Suppressor macrophage treated with lipopolysaccharide for 1 hour (primary cell): ENCODE results near the gene ABLIM1.
A peak's percentile ranks its signal among the peaks of the same experiment; 100 is the strongest.

Source experiments
- DNase-seq, 3 donors: peaks; one replicate each; pipeline ENCODE4 v3.0.0-alpha.2; 2020 to 2022

ABLIM1 gene

DNA sequence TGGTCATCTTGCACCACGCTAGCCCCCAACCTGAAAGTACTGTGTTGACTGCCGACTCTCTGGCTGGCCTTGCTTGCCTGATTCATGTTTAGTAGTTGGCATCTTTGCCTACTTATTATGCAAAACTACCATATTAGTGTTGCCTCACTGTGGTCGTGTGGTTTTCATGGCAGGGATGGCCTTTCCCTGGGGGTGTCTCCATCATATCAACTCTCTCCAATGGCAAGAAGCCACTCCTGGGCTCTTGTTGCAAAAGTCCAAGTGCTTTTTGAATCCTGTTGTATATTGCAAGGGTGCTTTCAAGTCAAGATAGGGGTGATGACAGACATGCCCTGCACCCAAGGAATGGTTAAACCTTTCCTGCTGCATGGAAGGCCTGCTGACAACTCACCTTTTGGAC lies 39.4 kb downstream of the ABLIM1 start:
- DNase-seq, result no peak

DNA sequence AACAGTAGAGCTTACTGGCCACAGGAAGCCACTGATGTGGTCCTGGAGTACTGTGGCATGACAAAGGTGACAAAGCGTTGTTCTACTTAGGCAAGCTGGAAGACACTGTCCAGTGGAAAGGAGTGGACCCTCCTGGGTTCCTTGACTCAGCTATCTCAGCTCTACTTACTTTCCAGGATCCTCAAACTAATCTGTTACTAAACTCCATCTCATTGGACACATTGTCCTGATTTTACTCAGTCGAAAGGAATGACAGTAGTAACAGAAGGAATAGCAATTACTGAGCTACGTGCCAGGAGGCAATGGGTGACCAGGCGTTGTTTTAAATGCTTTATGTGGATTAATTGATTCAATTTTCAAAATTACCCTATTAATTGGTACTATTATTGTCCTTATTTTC lies 41.6 kb downstream of the ABLIM1 start:
- no peak for DNase-seq

DNA sequence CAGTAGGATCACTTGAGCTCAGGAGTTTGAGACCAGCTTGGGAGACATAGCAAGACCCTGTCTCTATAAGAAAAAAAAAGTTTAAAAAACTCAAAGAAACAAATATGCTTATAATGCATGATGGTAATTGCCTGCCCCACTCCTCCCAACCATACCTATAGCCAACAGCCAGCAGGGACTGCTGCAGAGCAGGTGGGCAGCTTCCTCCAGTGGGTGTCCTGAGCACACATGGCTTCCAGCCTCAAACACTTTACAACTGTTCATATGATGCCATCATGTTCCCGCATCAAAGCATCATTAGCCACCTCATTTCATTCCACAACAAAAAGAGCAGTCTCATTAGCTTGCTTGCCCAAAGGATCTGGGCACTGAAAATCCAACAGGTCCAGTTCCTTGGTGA lies 42.0 kb downstream of the ABLIM1 start:
- DNase-seq, result no peak

GRCh38 chr10:114615600-114616007 lies 42.5 kb downstream of the ABLIM1 start:
- DNase-seq, result peak in 1 of 3 donors; percentile 45

GRCh38 chr10:114613237-114613979 lies 44.7 kb downstream of the ABLIM1 start:
- DNase-seq, result no peak

GRCh38 chr10:114611617-114612016 lies 46.5 kb downstream of the ABLIM1 start:
- peak in 2 of 3 donors; percentile 26 to 55 for DNase-seq

- DNase-seq, result no peak
Observed at GRCh38 chr10:114609518-114610426, 48.3 kb downstream of the ABLIM1 start.

DNA sequence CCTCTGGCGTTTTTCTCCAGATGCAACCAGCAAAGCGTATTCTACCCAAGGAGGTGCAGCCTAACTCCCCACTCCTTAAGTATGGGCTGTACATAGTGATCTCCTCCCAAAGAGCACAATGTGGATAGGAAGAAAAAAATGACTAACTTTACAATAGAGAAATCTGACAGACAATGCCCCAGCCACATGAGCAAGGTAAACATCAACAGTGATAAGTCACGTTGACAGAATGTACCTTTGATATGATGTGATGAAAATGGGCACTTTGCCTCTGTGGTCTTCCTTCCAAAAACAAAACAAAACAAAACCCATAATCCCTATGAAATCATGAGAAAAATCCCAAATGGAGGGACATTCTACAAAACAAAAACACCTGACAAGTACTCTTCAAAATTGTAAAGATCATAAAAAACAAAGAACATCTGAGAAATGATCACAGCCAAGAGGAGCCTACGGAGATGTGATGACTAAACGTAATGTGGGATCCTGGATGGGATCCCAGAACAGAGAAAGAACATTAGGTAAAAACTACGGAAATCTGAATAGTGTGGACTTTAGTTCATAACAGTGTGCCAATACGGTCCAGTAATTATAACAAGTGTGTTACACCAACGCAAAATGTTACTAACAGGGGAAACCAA lies 50.6 kb downstream of the ABLIM1 start:
- DNase-seq, result no peak

- no peak for DNase-seq
Observed at GRCh38 chr10:114605155-114605797, 52.8 kb downstream of the ABLIM1 start.

GRCh38 chr10:114604357-114605130 lies 53.5 kb downstream of the ABLIM1 start:
- DNase-seq, result no peak

- DNase-seq, result no peak
Observed at GRCh38 chr10:114603948-114604347, 54.1 kb downstream of the ABLIM1 start.

- no peak for DNase-seq
Observed at GRCh38 chr10:114603303-114603702, 54.8 kb downstream of the ABLIM1 start.

DNA sequence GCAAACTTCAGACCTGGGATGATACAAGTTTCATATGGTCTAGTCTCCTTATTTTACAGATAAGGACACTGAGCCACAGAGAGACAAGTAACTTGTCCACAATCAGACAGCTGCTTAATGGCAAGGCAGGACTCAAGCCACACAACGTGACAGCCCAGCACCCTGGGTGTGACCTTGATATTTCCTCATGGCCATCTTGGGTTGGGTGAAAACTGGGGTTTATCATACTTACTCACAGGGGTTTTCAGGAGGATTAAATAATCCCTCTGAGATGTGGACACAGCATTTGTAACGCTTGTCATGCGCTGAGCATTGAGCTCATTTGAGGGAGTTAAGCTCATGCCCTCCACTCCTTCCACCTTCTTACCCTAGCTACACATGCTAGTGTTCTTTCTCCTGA lies 58.0 kb downstream of the ABLIM1 start:
- no peak for DNase-seq

DNA sequence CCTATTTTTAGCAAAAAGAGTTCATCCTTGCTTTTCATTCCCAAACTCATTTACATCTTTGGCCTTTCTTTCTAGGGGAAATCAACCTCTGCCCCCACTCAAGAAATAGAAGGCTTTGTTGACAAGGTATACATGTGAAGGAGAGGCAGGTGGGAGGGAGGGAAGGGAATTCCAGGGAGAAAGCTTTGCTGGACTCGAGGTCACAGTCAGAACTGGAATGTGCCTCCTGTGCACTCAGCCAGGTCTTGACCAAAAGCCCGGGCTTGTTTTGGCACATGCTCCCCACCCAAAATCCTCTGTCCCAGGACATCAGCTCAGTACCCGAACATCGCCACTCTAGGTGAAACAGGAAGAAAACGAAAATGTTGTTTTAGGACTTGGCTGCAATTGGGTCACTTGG lies 61.3 kb downstream of the ABLIM1 start:
- DNase-seq, result no peak

GRCh38 chr10:114593816-114594468 lies 64.1 kb downstream of the ABLIM1 start:
- no peak for DNase-seq

- DNase-seq, result no peak
Observed at GRCh38 chr10:114593240-114593792, 64.8 kb downstream of the ABLIM1 start.

DNA sequence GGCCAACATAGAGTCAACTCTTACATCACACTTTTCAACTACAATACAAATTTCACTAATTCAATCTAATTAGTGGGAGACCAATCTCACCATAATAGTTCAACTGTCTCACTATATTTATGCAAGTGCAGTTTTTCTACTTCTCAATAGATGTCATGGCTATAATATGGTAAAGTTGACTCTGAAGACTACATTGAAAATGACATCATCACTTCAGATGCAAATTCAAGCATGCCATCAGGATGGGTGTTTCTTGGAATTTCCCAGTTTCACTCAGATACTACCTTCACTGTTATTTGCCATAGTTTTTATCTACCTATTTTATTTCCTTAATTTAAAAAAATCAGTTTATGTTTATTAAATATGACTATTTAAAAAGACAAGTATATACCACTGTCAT lies 67.1 kb downstream of the ABLIM1 start:
- DNase-seq, result peak in 1 of 3 donors; percentile 29

DNA sequence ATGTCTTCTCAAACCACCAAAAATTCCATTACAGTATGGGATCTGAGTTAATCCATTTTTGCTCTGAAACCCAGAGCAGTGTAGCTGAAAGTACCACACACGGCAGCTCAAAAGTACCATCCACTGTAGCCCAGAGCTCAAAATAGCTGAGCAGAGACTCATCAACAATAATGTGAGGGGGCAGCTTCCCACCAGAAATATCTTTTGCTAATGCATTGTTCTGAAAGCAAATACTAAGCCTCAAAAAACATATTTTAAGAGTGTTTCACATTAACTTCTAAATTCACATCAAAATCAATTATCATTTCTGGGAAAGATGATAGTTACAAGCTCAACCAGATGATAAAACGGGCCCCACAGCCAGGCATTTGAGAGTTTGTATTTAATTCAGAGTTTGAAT lies 73.7 kb downstream of the ABLIM1 start:
- no peak for DNase-seq

DNA sequence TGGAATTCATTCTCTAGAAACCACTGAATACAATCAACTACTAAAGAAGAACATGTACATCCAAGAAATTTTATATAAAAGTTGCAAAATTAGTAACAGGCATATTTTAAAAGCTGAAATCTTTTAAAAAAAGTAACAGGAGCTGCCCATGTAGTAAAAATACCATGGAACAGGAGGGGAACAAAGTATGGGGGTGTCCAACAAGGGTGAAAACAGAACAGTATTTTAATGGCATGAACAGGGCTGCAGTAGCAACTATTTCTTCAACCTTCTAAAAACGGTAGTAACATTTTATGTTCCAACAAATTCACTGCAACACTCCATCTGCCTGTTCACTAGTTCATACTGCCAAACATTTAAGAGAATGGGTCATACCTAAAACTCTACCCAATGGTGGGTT lies 77.0 kb downstream of the ABLIM1 start:
- no peak for DNase-seq

GRCh38 chr10:114577133-114577532 lies 80.9 kb downstream of the ABLIM1 start:
- DNase-seq, result peak; percentile 50 to 75 (median 56)

GRCh38 chr10:114576716-114577115 lies 81.4 kb downstream of the ABLIM1 start:
- DNase-seq, result no peak
